Kidney epithelial cell (primary cell): ENCODE data around the gene EPHB2. TPM values are rescaled to one million over a fixed set of nuclear protein-coding genes. Genes with fewer than 3 reads are reported as not detected.

Experiments
- DNase-seq: peaks from one replicate; pipeline ENCODE4 v3.0.0-alpha.2; 2010; ENCODE audit warnings: low read depth
- H3K27me3 ChIP-seq: 2 replicates; pipeline ENCODE4 v1.6.0; 2011; ENCODE audit warnings: low read length; ENCODE audit not compliant: control insufficient read depth, insufficient read depth
- H3K36me3 ChIP-seq: 2 replicates; pipeline ENCODE4 v1.5.1; 2011; ENCODE audit warnings: low read length; ENCODE audit not compliant: control insufficient read depth, insufficient read depth
- H3K4me3 ChIP-seq: 2 replicates; pipeline ENCODE4 v1.5.1; 2011; ENCODE audit warnings: low read depth, mild to moderate bottlenecking, control low read depth, low read length
- total RNA-seq: library from RNA; depleted of rRNA; stranded (reverse); fragments of >200 nt; gene quantifications from 2 replicates; pipeline ENCODE4 v1.2.3, GENCODE V29; 2015
- TF ChIP-seq, protein P1 (sequence below): IDR thresholded peaks from 2 replicates; pipeline ENCODE4 v1.5.1; 2011; ENCODE audit warnings: mild to moderate bottlenecking, moderate library complexity, low read length, control low read depth, inconsistent platforms; ENCODE audit not compliant: insufficient read depth, poor library complexity, severe bottlenecking

The EPHB2 gene
- total RNA-seq, 1 donor from 2014 or later: 111 TPM

DNA sequence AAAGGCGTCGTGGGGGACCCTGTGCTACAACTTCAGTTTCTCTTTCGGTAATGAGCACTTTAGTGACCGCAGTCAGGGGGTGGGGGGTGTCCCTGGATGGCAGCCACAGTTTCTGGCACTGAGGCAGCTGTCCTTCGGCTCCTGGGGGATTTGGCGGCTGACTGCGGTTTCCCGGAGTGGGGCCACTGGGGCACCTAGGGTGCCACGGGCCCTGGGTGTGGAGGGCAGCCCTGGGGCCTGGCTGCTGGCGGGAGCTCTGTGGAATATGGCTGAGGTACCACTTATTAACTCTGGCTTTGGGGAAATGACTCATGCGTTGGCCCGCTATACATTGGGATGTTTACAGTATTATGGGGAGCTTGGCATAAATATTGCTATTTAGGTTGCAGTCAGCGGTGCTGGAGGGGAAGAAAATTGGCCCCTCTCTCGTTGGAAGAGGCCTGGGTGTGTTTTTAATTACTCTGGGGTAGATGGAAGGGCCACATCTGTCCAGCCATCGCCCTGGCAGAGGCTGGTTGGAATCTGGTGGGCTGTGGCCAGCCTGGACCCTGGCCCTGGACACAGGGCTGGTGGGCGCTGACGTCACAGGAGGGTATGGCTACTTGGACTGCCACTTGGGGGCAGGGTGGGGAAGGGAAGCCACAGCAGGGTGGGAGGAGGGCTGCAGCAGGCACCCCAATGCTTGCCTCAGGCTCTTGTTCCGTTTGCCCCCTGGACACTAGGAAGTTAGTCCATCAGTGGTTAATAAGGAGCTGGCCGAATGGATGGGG, 2.0 kb downstream of the EPHB2 start:
- no peak for DNase-seq
- Histone ChIP-seq H3K27me3 (no peaks in the 10 kb centered on the region), H3K4me3 (peak overlapping the region; percentile 76)

DNA sequence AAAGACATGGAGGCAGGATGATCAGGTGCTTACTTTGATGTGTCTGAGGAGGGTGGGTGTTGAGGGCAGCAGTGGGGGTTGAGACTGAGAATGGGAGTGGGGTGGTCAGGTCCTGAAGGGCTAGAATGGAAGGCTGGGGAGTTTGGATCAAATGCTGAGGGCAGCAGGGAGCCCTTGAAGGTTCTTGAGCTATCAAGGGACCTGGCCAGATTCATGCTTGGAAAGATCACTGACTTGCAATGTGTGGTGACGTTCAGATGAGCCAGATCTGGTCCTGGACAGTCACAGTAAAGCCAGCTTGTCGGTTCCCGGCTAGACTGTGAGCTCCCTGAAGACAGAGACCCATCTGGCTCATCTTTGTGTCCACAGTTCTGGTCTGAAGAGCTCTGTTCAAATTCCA, 3.8 kb downstream of the EPHB2 start:
- H3K27me3 ChIP-seq: no peaks in the 10 kb centered on the region
- TF ChIP-seq, protein P1, sequence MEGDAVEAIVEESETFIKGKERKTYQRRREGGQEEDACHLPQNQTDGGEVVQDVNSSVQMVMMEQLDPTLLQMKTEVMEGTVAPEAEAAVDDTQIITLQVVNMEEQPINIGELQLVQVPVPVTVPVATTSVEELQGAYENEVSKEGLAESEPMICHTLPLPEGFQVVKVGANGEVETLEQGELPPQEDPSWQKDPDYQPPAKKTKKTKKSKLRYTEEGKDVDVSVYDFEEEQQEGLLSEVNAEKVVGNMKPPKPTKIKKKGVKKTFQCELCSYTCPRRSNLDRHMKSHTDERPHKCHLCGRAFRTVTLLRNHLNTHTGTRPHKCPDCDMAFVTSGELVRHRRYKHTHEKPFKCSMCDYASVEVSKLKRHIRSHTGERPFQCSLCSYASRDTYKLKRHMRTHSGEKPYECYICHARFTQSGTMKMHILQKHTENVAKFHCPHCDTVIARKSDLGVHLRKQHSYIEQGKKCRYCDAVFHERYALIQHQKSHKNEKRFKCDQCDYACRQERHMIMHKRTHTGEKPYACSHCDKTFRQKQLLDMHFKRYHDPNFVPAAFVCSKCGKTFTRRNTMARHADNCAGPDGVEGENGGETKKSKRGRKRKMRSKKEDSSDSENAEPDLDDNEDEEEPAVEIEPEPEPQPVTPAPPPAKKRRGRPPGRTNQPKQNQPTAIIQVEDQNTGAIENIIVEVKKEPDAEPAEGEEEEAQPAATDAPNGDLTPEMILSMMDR: no peak
- no peak overlapping the region for H3K4me3 ChIP-seq
- no peak for DNase-seq
- H3K36me3 ChIP-seq: no peaks in the 10 kb centered on the region

More for the DNA sequence above, 2.0 kb downstream of the EPHB2 start:
- H3K36me3 ChIP-seq: no peaks in the 10 kb centered on the region
- TF ChIP-seq, protein P1: peak; percentile 17

DNA sequence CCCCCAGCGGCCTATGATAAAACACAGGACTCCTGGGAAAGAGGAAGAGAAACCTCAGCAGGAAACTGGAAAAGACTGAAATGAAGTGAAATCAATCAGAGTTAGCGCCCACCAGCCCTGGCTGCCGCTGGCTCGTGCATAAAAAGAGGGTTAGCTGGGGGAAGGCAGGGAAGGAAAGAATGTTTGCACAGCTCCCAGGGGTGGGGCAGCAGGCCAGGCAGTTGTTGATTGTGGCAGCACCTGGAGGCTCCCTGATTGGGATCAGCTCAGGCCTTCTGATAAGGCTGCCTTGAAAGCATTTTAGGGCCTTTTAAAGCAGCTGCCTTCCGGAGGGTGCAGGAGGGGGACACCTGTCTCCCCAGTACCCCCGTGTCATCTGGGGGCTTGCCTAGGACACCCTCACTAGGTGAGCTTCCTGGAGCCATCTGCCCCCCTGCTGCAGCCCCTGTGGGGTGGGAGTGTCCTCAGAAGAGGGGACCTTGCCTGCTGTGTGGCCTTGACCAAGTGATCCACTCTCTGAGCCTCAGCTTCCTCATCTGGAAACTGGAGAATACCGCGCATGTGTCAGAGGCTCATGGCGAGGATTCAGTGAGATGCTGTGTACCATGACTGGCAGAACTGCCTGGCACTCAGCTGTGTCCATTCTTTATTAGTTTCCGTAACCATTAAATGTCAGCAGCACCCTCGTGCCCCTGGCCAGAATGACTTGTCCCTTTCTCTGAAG, 6.6 kb downstream of the EPHB2 start:
- no peak overlapping the region for H3K4me3 ChIP-seq
- H3K27me3 ChIP-seq: no peaks in the 10 kb centered on the region
- DNase-seq: no peak
- TF ChIP-seq, protein P1: no peak
- no peaks in the 10 kb centered on the region for H3K36me3 ChIP-seq

DNA sequence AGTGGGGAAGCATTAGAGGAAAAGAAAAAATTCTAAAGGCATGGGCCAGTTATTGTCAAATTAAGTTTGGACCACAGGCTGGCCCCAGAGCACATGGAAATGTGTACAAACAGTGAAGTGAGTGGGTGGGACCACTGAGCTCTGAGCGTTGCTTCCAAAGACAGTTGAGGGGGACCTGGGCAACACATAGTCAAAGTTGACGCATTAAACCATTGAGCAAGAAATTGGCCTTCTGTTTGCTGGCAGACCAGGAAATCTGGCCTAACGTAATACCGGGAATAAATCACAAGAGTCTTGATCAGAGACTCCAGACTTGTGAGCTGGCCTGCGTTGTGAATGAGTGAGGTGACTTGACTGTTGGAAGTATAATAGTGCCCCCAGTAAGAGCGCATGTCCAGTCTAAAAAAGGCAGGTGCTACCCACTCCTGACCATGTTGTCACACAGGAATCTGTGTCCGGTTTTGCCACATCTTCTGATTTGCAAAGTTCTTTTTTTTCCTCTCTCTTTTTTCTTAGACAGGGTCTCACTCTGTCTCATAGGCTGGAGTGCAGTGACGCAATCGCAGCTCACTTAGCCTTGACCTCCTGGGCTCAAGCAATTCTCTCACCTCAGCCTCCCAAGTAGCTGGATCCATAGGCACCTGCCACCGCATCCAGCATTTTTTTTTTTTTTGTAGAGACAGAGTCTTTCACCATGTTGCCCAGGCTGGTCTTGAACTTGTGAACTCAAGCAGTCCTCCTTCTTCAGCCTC, 10.7 kb downstream of the EPHB2 start:
- H3K27me3 ChIP-seq: no peaks in the 10 kb centered on the region
- TF ChIP-seq, protein P1: no peak
- no peak overlapping the region for H3K4me3 ChIP-seq
- H3K36me3 ChIP-seq: no peaks in the 10 kb centered on the region
- DNase-seq: no peak

DNA sequence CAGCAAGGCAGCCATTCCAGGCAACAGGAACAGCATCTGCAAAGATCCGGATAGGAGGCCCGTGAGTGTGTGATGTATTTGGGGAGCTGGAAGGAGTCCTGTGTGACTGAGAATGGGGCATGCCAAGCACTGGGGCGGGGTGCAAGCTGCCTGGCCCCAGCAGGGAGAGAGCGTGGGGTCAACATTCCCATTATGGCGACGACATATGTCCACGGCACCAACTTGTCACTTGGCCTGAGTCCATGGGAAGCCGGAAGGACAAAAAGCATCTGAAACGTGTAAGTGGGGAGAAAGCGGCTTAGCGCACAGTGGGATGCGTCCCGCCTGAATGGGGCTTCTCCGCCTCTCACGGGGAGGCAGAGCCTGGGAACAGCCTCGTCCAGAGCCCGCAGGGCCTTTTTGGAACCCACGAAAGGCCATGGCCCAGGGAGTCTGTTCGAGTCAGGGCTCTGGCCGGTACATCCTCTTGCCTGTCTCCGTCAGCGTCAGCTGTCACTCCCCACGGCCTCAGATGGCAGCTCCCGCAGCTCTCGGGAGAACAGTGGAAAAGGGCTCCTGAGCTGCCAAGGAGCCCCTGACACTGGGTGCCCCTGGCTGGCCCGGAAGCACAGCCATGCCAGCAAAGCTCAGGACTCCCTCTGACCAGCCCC, 12.4 kb downstream of the EPHB2 start:
- TF ChIP-seq, protein P1: no peak
- DNase-seq: no peak
- H3K27me3 ChIP-seq: no peaks in the 10 kb centered on the region
- H3K36me3 ChIP-seq: no peaks in the 10 kb centered on the region
- no peak overlapping the region for H3K4me3 ChIP-seq
